OCI-LY1 (cell line): ENCODE measurements around the gene NLN.
"Not testable (repeated sequence)": the region's sequence is repeated elsewhere in the genome, so short reads cannot be mapped to it uniquely, and the experiment has no call there.

Source experiments
- H2AFZ ChIP-seq: fragments of 200-600 bp; sonication (generic), shearing (Covaris generic); 2 replicates; pipeline ENCODE4 v1.6.0; 2014; ENCODE audit warnings: antibody characterized with exemption, mild to moderate bottlenecking, low read length
- H3F3A ChIP-seq: fragments of 200-600 bp; sonication (generic), shearing (Covaris generic); 2 replicates; pipeline ENCODE4 v1.6.0; 2014; ENCODE audit warnings: mild to moderate bottlenecking, antibody characterized with exemption, low read length, moderate library complexity; ENCODE audit not compliant: insufficient read depth
- H3K27ac ChIP-seq: fragments of 200-600 bp; sonication (generic); 2 replicates; pipeline ENCODE4 v1.5.1; 2014; ENCODE audit warnings: low read length, mixed run types, mild to moderate bottlenecking, low read depth; ENCODE audit not compliant: poor library complexity, severe bottlenecking
- H3K27me3 ChIP-seq: fragments of 200-600 bp; sonication (generic); 2 replicates; pipeline ENCODE4 v1.6.0; 2014; ENCODE audit warnings: antibody characterized with exemption, mild to moderate bottlenecking, low read length, moderate library complexity; ENCODE audit not compliant: insufficient read depth
- H3K36me3 ChIP-seq: fragments of 200-600 bp; sonication (generic); 2 replicates; pipeline ENCODE4 v1.6.1; 2014; ENCODE audit warnings: mild to moderate bottlenecking, antibody characterized with exemption, low read length, moderate library complexity, mixed read lengths; ENCODE audit not compliant: insufficient read depth
- H3K4me1 ChIP-seq: fragments of 200-600 bp; sonication (generic); 2 replicates; pipeline ENCODE4 v1.5.1; 2014; ENCODE audit warnings: mild to moderate bottlenecking, low read length, moderate library complexity; ENCODE audit not compliant: insufficient read depth, severe bottlenecking
- H3K4me2 ChIP-seq: fragments of 200-600 bp; sonication (generic), shearing (Covaris generic); 2 replicates; pipeline ENCODE4 v1.6.1; 2014; ENCODE audit warnings: low read length
- H3K4me3 ChIP-seq: fragments of 200-600 bp; sonication (generic); 2 replicates; pipeline ENCODE4 v1.5.1; 2014; ENCODE audit warnings: low read length, low read depth, mild to moderate bottlenecking, mixed read lengths; ENCODE audit not compliant: poor library complexity, severe bottlenecking
- H3K79me2 ChIP-seq: fragments of 200-600 bp; shearing (Covaris generic); 2 replicates; pipeline ENCODE4 v1.6.1; 2016; ENCODE audit warnings: mixed run types, low read length, mixed read lengths; ENCODE audit not compliant: insufficient read depth
- H3K9ac ChIP-seq: fragments of 200-600 bp; sonication (generic), shearing (Covaris generic); 2 replicates; pipeline ENCODE4 v1.6.1; 2014; ENCODE audit warnings: mild to moderate bottlenecking, low read length, mixed read lengths
- H3K9me2 ChIP-seq: fragments of 200-600 bp; sonication (generic), shearing (Covaris generic); 2 replicates; pipeline ENCODE4 v1.6.1; 2014; ENCODE audit warnings: low read depth, mild to moderate bottlenecking, low read length, mixed read lengths
- H3K9me3 ChIP-seq: fragments of 200-600 bp; shearing (Covaris generic); 2 replicates; pipeline ENCODE4 v1.6.1; 2014; ENCODE audit warnings: low read length, mixed read lengths
- H4K20me1 ChIP-seq: fragments of 200-600 bp; sonication (generic), shearing (Covaris generic); 2 replicates; pipeline ENCODE4 v1.6.0; 2016; ENCODE audit warnings: mild to moderate bottlenecking, low read length; ENCODE audit not compliant: insufficient read depth
- EZH2 ChIP-seq: fragments of 200-600 bp; sonication (generic), shearing (Covaris generic); IDR thresholded peaks from 2 replicates; pipeline ENCODE4 v1.8.0; 2017; ENCODE audit warnings: borderline replicate concordance, mixed run types, mild to moderate bottlenecking, antibody characterized with exemption, low read length, moderate library complexity, mixed read lengths
- TF ChIP-seq, protein P1 (sequence below): fragments of 200-600 bp; sonication (generic), shearing (Covaris generic); IDR thresholded peaks from 2 replicates; pipeline ENCODE4 v1.5.1; 2017; ENCODE audit warnings: mild to moderate bottlenecking, antibody characterized with exemption, low read length, moderate library complexity, mixed read lengths

The NLN gene

DNA sequence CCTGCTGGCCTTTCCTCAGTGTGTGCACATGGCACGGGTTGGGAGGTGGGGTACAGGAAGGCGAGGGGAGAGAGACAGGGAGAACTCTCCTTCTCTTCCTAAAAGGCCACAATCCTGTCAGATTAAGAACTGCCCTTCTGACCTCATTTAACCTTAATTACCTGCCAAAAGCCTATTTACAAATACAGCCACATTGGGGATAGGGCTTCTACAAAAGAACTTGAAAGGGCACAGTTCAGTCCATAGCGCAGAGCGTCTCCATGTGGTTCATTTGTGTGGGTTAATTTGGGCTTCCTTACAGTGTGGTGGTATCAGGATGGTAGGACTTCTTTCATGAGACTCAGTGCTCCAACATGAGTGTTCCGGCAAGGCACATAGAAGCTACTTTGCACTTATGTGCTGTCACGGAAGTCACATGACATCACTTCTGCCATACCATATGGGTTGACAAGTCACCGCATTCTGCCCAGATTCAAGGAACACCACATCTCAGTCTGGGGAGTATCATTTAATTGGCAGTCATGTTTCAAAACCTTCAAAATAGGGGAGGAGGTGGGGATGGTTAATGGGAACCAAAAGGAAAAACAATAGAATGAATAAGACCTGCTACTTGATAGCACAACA, 46.8 kb downstream of the NLN start:
- Histone ChIP-seq H3K79me2 (no peaks in the 10 kb centered on the region), H3K27me3 (no peaks in the 10 kb centered on the region), H4K20me1 (no peaks in the 10 kb centered on the region), H3K9ac (no peak overlapping the region), H3K4me1 (no peaks in the 10 kb centered on the region), H3K27ac (no peak overlapping the region), H3K4me2 (no peak overlapping the region), H3K4me3 (no peak overlapping the region), H2AFZ (no peak overlapping the region), H3K9me2 (no peaks in the 10 kb centered on the region), H3K36me3 (peaks cover 16% of the 10 kb centered on the region), H3F3A (no peaks in the 10 kb centered on the region), H3K9me3 (no peaks in the 10 kb centered on the region)
- no peak for TF ChIP-seq EZH2
- TF ChIP-seq, protein P1, sequence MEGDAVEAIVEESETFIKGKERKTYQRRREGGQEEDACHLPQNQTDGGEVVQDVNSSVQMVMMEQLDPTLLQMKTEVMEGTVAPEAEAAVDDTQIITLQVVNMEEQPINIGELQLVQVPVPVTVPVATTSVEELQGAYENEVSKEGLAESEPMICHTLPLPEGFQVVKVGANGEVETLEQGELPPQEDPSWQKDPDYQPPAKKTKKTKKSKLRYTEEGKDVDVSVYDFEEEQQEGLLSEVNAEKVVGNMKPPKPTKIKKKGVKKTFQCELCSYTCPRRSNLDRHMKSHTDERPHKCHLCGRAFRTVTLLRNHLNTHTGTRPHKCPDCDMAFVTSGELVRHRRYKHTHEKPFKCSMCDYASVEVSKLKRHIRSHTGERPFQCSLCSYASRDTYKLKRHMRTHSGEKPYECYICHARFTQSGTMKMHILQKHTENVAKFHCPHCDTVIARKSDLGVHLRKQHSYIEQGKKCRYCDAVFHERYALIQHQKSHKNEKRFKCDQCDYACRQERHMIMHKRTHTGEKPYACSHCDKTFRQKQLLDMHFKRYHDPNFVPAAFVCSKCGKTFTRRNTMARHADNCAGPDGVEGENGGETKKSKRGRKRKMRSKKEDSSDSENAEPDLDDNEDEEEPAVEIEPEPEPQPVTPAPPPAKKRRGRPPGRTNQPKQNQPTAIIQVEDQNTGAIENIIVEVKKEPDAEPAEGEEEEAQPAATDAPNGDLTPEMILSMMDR = no peak

DNA sequence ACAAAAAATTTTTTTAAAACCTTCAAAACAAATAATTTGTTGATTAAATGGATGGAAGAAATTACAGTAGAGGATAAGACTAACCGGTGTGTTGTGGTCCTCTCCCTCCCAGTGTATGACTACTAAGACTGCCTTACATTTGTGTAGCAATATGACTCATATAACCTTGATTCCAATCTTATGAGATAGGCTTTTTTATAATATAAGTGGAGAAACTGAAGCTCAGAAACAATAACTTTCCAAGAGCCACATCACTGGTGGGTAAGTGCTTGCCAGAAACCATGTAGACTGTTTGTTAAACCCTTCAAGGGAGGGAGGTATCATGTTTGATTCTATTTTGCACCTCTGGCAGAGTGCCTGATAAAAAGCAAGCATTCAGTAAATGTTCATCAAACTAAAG, 47.5 kb downstream of the NLN start:
- H3K27me3 ChIP-seq = no peaks in the 10 kb centered on the region
- no peaks in the 10 kb centered on the region for H3K4me1 ChIP-seq
- no peak overlapping the region for H2AFZ ChIP-seq
- no peaks in the 10 kb centered on the region for H3K9me3 ChIP-seq
- no peak overlapping the region for H3K4me3 ChIP-seq
- H3F3A ChIP-seq = no peaks in the 10 kb centered on the region
- no peak overlapping the region for H3K4me2 ChIP-seq
- peaks cover 16% of the 10 kb centered on the region for H3K36me3 ChIP-seq
- H3K79me2 ChIP-seq = no peaks in the 10 kb centered on the region
- TF ChIP-seq, protein P1 = no peak
- TF ChIP-seq EZH2 = no peak
- H3K9ac ChIP-seq = no peak overlapping the region
- no peak overlapping the region for H3K27ac ChIP-seq
- no peaks in the 10 kb centered on the region for H3K9me2 ChIP-seq
- no peaks in the 10 kb centered on the region for H4K20me1 ChIP-seq

DNA sequence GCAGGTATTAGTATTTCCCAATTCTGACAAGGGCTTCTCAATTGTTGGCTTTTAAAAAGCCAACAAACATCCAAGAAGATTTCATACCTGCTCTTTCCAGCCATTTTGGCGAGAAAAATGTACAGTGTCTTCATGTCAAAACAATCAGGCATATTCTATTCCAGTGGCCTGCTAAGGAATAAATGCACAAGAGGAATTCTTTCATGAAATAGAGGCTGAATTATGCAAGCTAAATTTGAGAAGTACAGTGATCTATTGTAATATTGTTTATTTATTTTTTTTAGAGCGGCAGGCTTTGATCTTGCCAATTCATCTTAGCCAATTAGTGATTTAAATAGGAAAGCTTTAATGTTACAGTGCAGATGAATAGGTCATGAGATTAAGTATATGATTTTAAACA, 49.3 kb downstream of the NLN start:
- TF ChIP-seq, protein P1 = no peak
- no peak for TF ChIP-seq EZH2
- no peak overlapping the region for H3K9ac ChIP-seq
- H3K27ac ChIP-seq = no peak overlapping the region
- H3K9me3 ChIP-seq = no peaks in the 10 kb centered on the region
- no peak overlapping the region for H2AFZ ChIP-seq
- peaks cover 9% of the 10 kb centered on the region for H3K36me3 ChIP-seq
- H3K4me3 ChIP-seq = no peak overlapping the region
- no peaks in the 10 kb centered on the region for H3K9me2 ChIP-seq
- H3K27me3 ChIP-seq = no peaks in the 10 kb centered on the region
- no peak overlapping the region for H3K4me2 ChIP-seq
- no peaks in the 10 kb centered on the region for H3K4me1 ChIP-seq
- no peaks in the 10 kb centered on the region for H3F3A ChIP-seq
- no peaks in the 10 kb centered on the region for H3K79me2 ChIP-seq
- H4K20me1 ChIP-seq = no peaks in the 10 kb centered on the region

DNA sequence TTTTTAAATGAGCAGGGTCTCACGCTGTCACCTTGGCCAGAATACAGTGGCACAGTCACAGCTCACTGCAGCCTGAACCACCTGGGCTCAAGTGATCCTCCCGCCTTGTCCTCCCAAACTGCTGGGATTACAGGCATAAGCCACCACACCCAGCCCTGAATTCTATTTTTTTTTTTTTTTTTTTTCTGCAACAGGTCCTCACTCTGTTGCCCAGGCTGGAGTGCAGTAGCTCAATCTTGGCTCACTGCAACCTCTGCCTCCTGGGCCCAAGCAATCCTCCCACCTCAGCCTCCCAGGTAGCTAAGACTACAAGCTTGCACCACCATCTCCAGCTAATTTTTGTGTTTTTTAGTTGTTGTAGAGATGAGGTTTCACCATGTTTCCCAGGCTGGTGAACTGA, 51.0 kb downstream of the NLN start:
- H4K20me1 ChIP-seq, H3K27me3 ChIP-seq, H3K4me2 ChIP-seq, H3F3A ChIP-seq, H3K4me3 ChIP-seq, H3K36me3 ChIP-seq, H2AFZ ChIP-seq, H3K9me3 ChIP-seq, H3K27ac ChIP-seq, H3K9me2 ChIP-seq, H3K79me2 ChIP-seq, H3K4me1 ChIP-seq, H3K9ac ChIP-seq: not testable (repeated sequence)
